ENCODE data around the gene TFEC. TPM values are rescaled to one million over a fixed set of nuclear protein-coding genes. Genes with fewer than 3 reads are reported as not detected.

Gene TFEC
- total and polyA plus RNA-seq, 7 donors = 0.15 to 0.93 (median 0.71) TPM

- Histone ChIP-seq H3K9me3 (no peaks in the 10 kb centered on the region), H3K27me3 (ENCODE audit: insufficient read depth in 3 of 3, low read length in 2 of 3) (no peaks in the 10 kb centered on the region), H3K36me3 (ENCODE audit: insufficient read depth in 1 of 2, low read depth in 1 of 2) (no peaks in the 10 kb centered on the region), H3K27ac (no peak overlapping the region), H3K4me3 (no peak overlapping the region), H3K4me1 (no peaks in the 10 kb centered on the region)
- DNase-seq = no peak
- WGBS, 3 donors = 87 to 92% (median 90%) methylated on average over 3 of the region's 3 CpGs
- intact Hi-C loops (cut with DNase I) = no loop called here
- no peak for TF ChIP-seq CTCF (IDR thresholded peaks at IDR 0.05)
- no peak for ATAC-seq
These were observed 57.2 kb downstream of the TFEC start for GRCh38 chr7:115973406-115973805.

- H3K36me3 ChIP-seq (ENCODE audit: insufficient read depth in 1 of 2, low read depth in 1 of 2) = no peaks in the 10 kb centered on the region
- H3K4me1 ChIP-seq = no peaks in the 10 kb centered on the region
- H3K9me3 ChIP-seq = no peaks in the 10 kb centered on the region
- ATAC-seq (no peak), DNase-seq (no peak)
- H3K27me3 ChIP-seq (ENCODE audit: insufficient read depth in 3 of 3, low read length in 2 of 3) = no peaks in the 10 kb centered on the region
- TF ChIP-seq CTCF (IDR thresholded peaks at IDR 0.05) = no peak
- H3K27ac ChIP-seq = no peak overlapping the region
- intact Hi-C loops (cut with DNase I) = no loop called here
- no peak overlapping the region for H3K4me3 ChIP-seq
These were observed 59.1 kb downstream of the TFEC start for GRCh38 chr7:115971506-115971905.

- Histone ChIP-seq H3K9me3 (no peaks in the 10 kb centered on the region), H3K36me3 (ENCODE audit: insufficient read depth in 1 of 2, low read depth in 1 of 2) (no peaks in the 10 kb centered on the region), H3K4me3 (no peak overlapping the region), H3K27ac (no peak overlapping the region), H3K4me1 (no peaks in the 10 kb centered on the region), H3K27me3 (ENCODE audit: insufficient read depth in 3 of 3, low read length in 2 of 3) (no peaks in the 10 kb centered on the region)
- TF ChIP-seq CTCF (IDR thresholded peaks at IDR 0.05) = no peak
- WGBS, 3 donors = 69 to 80% (median 77%) methylated on average over 1 of the region's 1 CpG
- ATAC-seq = no peak
- DNase-seq = no peak
- intact Hi-C loops (cut with DNase I) = no loop called here
These were observed 62.0 kb downstream of the TFEC start for GRCh38 chr7:115968596-115968995.

GRCh38 chr7:115968171-115968570, 62.4 kb downstream of the TFEC start:
- TF ChIP-seq CTCF (IDR thresholded peaks at IDR 0.05) = no peak
- WGBS, 3 donors = 71 to 80% (median 74%) methylated on average over 1 of the region's 1 CpG
- no peak overlapping the region for H3K4me3 ChIP-seq
- H3K27ac ChIP-seq = no peak overlapping the region
- ATAC-seq = no peak
- no peak for DNase-seq
- no peaks in the 10 kb centered on the region for H3K36me3 ChIP-seq (ENCODE audit: insufficient read depth in 1 of 2, low read depth in 1 of 2)
- H3K27me3 ChIP-seq (ENCODE audit: insufficient read depth in 3 of 3, low read length in 2 of 3) = no peaks in the 10 kb centered on the region
- no peaks in the 10 kb centered on the region for H3K4me1 ChIP-seq
- intact Hi-C loops (cut with DNase I) = no loop called here
- no peaks in the 10 kb centered on the region for H3K9me3 ChIP-seq

GRCh38 chr7:115965796-115966475, 64.6 kb downstream of the TFEC start:
- WGBS, 3 donors = 75 to 77% (median 75%) methylated on average over 5 of the region's 5 CpGs
- intact Hi-C loops (cut with DNase I) = no loop called here
- Histone ChIP-seq H3K27me3 (ENCODE audit: insufficient read depth in 3 of 3, low read length in 2 of 3) (no peaks in the 10 kb centered on the region), H3K36me3 (ENCODE audit: insufficient read depth in 1 of 2, low read depth in 1 of 2) (no peaks in the 10 kb centered on the region), H3K9me3 (no peaks in the 10 kb centered on the region), H3K27ac (no peak overlapping the region), H3K4me3 (no peak overlapping the region), H3K4me1 (no peaks in the 10 kb centered on the region)
- no peak for ATAC-seq
- no peak for TF ChIP-seq CTCF (IDR thresholded peaks at IDR 0.05)
- no peak for DNase-seq

Measured in psoas muscle (tissue), 8 donors.